Skin epidermis (tissue), 12 donors: Measurements from ENCODE around the gene RGL2.
"Not testable (repeated sequence)": the region's sequence is repeated elsewhere in the genome, so short reads cannot be mapped to it uniquely, and the experiment has no call there.

ENCODE experiments used
- H3K27ac ChIP-seq, 21 experiments: fragments of 200-600 bp; sonication (generic) in 11 of 21; one replicate each; pipeline ENCODE4 v1.5.0; 2020; ENCODE audit warnings: mild to moderate bottlenecking in 3 of 21, inconsistent platforms in 2 of 21, moderate library complexity in 2 of 21
- H3K4me3 ChIP-seq, 7 experiments: fragments of 200-600 bp; sonication (generic) in 2 of 7; one replicate each; pipeline ENCODE4 v1.5.0; 2020; ENCODE audit warnings: inconsistent platforms in 2 of 7, mild to moderate bottlenecking in 2 of 7, moderate library complexity in 1 of 7

Gene RGL2, protein sequence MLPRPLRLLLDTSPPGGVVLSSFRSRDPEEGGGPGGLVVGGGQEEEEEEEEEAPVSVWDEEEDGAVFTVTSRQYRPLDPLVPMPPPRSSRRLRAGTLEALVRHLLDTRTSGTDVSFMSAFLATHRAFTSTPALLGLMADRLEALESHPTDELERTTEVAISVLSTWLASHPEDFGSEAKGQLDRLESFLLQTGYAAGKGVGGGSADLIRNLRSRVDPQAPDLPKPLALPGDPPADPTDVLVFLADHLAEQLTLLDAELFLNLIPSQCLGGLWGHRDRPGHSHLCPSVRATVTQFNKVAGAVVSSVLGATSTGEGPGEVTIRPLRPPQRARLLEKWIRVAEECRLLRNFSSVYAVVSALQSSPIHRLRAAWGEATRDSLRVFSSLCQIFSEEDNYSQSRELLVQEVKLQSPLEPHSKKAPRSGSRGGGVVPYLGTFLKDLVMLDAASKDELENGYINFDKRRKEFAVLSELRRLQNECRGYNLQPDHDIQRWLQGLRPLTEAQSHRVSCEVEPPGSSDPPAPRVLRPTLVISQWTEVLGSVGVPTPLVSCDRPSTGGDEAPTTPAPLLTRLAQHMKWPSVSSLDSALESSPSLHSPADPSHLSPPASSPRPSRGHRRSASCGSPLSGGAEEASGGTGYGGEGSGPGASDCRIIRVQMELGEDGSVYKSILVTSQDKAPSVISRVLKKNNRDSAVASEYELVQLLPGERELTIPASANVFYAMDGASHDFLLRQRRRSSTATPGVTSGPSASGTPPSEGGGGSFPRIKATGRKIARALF

DNA sequence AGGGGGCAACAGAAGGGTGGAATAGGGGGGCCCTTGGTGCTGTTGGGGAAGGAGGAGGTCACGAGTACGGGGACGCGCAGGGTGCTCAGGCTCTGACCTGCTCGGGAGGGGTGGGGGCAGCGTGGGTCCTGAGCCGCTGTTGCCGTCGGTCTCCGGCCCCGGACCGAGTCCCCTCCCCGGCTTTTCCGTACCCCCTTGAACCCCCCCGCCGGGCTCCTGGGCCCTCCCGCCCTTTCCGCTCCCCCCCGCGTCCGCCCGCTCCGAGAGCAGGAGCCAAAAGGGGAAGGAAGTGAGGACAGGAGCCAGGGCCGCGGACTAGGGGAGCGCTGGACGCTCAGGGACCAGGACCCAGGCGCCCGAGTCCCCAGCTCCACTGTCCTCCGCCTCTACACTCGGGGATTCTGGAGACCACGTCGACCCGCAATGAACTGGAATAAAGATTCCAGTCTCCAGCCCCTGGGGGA, at the start of gene RGL2:
RGL2 (minus strand) TSS at position 170 of the 464 bp plus-strand sequence. CDS start 332 bp downstream, outside the sequence.
- H3K27ac ChIP-seq, result peak within 1 kb of the TSS; percentile 74 to 100 (median 97)

DNA sequence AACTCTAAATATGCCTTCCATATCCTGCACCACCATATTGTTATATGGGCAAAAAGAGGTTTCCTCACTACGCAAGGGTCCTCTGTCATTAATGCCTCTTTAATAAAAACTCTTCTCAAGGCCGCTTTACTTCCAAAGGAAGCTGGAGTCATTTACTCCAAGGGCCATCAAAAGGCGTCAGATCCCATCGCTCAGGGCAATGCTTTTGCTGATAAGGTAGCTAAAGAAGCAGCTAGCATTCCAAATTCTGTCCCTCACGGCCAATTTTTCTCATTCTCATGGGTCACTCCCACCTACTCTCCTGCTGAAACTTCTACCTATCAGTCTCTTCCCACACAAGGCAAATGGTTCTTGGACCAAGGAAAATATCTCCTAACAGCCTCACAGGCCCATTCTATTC, 49.1 kb upstream of the RGL2 start:
- no peak overlapping the region for H3K27ac ChIP-seq

More for the DNA sequence above, at the start of gene RGL2:
- peak within 1 kb of the TSS; percentile 42 to 82 (median 76) for H3K4me3 ChIP-seq

DNA sequence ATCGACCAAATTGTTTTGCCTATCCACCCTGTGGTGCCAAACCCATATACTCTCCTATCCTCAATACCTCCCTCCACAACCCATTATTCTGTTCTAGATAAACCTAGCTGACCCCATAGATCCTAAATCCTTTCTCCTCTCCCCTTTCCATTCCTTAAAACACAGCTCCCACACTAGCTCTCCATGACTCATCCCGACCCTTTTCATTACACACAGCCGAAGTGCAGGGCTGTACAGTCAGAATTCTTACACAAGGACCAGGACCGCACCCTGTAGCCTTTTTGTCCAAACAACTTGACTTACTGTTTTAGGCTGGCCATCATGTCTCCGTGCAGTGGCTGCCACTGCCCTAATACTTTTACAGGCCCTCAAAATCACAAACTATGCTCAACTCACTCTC, 48.2 kb upstream of the RGL2 start:
- H3K27ac ChIP-seq, H3K4me3 ChIP-seq: not testable (repeated sequence)

More for the DNA sequence above, 49.1 kb upstream of the RGL2 start:
- no peak overlapping the region for H3K4me3 ChIP-seq

DNA sequence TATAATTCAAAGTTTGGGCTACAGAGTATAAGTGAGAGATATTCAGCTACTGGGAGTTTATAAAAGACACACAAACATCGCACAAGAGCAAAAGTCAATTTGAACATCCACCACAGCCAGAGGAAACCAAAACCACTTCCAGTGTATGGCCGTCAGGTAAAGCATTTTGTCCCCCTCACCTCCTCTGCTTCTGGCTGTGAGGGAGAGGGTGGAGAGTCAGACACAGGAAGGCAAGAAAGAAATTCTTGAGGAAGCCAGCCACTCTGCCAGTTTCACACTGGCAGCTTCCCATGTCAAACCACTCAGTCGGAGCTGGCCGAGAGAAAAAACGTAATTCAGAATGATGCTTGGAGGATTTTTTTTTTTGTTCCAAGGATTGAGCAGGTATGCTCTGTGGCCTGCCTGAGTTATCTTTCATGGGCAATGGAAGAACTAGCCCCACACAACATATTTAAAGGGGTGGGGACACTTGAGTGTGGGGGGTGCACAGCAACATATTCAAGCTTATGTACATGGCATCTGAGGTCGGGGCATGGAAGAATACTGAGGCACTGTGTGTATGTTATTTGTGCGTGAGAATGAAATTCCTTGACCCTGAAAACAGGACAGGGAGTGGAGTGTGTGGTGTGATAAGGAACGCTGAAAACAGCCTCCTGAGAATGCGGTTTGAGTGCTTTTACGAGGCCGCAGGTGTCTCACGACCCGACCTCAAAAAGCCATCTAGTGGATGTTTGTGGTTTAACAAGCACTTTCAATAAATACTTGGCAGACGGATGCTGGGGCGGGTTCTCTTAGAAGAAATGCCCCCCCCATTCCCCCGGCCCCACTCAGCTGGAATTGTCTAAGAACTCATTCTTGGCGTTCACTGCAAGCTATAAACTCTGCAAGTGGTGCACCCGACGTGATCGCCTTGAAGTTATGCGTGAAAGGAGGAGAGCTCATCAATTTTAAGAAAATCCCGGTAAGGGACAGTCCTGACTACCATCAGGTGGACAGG, 46.3 kb upstream of the RGL2 start:
- Histone ChIP-seq H3K27ac (peak overlapping the region in 12 of 21 experiments; percentile 17 to 94 (median 68)), H3K4me3 (no peak overlapping the region)

DNA sequence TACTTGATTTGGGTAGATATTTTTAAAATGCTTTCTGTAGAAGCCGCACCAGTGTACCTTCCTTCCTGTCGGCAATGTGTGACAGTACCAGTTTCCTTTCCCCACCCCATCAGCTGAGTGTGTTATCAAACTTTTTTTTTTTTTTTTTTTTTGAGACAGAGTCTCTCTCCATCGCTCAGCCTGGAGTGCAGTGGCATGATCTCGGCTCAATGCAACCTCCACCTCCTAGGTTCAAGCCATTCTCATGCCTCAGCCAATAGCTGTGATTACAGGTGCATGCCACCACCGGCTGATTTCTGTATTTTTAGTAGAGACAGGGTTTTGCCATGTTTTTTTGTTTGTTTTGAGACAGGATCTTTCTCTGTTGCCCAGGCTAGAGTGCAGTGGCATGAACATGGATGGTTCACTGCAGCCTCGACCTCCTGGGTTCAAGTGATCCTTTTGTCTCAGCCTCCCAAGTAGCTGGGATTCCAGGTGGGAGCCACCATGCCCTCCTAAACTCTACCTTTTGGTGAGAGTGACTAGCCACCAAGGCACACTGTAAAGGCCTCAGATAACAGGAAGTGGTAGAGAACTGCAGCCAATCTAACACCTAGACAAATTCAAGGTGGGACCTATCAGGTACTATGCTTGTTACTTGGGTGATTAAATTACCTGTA, 45.3 kb upstream of the RGL2 start:
- no peak overlapping the region for H3K4me3 ChIP-seq
- H3K27ac ChIP-seq, result peak overlapping the region in 12 of 21 experiments; percentile 17 to 94 (median 72)

DNA sequence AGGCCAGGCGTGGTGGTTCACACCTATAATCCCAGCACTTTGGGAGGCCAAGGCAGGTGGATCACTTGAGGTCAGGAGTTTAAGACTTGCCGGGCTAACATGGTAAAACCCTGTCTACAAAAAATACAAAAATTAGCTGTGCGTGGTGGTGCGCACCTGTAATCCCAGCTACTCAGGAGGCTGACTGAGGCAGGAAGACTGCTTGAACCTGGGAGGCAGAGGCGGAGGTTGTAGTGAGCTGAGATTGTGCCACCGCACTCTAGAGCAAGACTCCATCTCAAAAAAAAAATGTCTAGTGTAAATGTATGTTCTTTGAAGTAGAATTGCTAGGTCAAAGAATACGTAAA, 44.8 kb upstream of the RGL2 start:
- H3K4me3 ChIP-seq, result not testable (repeated sequence)
- H3K27ac ChIP-seq, result peak overlapping the region in 9 of 21 experiments; percentile 4 to 94 (median 71)

DNA sequence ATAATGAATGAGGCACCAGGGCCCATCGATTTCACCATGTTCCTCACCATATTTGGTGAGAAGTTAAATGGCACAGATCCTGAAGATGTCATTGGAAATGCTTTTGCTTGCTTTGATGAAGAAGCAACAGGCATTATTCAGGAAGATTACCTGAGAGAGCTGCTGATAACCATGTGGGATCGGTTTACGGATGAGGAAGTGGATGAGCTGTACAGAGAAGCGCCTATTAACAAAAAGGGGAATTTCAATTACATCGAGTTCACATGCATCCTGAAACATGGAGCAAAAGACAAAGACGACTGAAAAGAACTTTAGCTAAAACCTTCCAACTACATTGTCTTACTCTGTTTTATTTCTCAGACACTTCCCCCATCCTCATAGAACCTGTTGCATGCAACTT, 40.5 kb upstream of the RGL2 start:
- Histone ChIP-seq H3K4me3 (no peak overlapping the region), H3K27ac (no peak overlapping the region)

DNA sequence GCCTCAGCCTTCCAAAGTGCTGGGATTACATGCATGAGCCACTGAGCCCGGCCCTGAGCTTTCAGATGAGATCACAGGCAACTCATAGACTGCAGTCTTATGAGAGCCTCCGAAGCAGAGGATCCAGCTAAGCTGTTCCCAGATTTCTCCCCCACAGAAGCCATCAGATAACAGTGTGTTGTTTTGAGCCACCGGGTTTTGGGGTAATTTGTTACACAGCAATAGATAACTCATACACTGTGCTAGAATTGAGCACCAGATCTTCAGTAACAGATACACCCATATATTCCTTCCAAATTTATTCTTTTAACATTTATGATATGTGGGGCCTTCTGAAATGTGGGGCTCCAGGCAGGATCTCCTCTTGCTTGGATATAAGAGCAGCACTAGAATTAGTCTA, 37.8 kb upstream of the RGL2 start:
- Histone ChIP-seq H3K27ac (peak overlapping the region in 1 of 21 experiments; percentile 61), H3K4me3 (no peak overlapping the region)

DNA sequence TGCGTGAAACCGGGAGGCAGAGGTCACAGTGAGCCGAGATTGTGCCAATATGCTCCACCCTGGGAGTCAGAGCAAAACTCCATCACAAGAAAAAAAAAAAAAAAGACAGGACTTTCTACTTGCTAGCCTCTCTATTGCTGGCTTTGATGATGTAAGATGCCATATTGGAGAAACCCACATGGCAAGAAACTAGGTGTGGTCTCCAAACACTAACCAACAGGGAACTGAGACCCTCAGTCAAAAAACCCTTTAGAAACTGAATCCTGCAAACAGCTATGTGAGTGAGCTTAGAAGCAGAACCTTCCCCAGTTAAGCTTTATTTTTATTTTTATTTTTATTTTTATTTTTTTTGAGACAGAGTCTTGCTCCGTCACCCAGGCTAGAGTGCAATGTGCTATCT, 37.2 kb upstream of the RGL2 start:
- Histone ChIP-seq H3K4me3 (no peak overlapping the region), H3K27ac (no peak overlapping the region)

DNA sequence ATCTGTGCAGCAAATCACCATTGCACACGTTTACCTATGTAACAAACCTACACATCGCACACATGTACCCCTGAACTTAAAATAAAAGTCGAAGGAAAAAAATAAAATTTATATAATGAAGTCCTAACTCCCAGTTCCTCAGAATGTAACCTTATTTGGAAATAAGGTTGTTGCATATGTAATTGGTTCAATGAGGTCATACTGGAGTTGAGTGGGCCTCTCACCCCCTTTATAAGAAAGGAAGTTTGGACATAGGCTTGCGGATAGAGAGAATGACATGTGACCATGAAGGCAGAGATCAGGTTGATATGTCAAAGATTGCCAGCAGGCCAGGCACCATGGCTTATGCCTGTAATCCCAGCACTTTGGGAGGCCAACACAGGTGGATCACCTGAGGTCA, 34.9 kb upstream of the RGL2 start:
- H3K27ac ChIP-seq, result no peak overlapping the region
- H3K4me3 ChIP-seq, result no peak overlapping the region

DNA sequence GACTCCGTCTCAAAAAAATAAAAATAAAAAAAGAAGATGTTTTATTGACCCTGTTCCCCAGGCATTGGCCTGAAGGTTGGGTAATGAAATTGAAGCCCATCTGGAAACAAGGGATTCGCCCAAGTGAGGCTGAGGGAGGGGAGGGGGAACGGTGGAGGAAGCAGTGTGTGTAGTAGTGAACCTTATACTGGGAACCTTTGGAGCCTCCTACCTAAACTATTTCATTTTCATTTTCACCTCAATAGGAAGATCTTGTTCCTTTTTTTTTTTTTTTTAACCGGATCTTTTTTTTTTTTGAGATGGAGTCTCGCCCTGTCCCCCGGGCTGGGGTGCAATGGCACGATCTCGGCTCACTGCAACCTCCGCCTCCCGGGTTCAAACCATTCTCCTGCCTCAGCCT, 32.0 kb upstream of the RGL2 start:
- Histone ChIP-seq H3K4me3 (no peak overlapping the region), H3K27ac (no peak overlapping the region)

DNA sequence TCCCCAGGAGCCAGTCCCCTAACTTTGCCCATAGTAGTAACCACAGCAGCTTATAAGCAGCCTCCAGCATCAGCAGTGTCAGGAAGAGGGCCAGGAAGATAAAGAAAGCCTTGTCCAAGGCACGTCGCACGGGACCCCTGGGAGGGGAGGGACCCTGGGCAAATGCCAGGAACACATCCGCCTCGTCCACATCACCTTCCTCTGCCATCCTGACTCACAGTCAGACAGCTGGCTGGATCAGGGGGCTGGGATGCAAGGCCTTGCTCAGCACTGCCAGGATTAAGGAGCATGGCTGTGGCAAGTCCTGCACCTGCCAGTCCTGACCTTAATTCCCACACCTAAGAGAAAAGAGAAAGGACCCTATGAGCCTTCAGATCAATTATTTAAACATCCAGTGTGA, 30.3 kb upstream of the RGL2 start:
- Histone ChIP-seq H3K4me3 (no peak overlapping the region), H3K27ac (no peak overlapping the region)

DNA sequence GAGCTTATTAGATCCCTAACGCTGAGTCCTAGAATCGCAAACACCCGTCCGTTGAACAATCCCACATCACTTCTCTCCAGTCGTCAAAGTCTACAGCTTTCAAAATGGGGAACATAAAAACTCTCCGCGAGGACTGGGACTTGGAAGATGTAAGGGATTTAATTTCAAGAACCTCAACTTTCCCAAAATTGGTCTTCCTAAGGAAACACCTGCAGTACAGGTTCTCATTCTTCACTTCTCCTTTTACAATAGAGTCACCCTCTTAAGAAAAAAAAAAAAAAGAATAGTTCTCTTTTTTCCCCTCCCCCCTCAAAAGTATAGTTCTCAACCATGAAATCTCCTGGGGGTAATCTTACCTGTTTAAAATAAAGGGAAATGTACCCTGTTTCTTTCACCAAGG, 25.4 kb upstream of the RGL2 start:
- Histone ChIP-seq H3K27ac (peak overlapping the region in 15 of 21 experiments; percentile 82 to 100 (median 95)), H3K4me3 (peak overlapping the region in 6 of 7 experiments; percentile 67 to 91 (median 82))

DNA sequence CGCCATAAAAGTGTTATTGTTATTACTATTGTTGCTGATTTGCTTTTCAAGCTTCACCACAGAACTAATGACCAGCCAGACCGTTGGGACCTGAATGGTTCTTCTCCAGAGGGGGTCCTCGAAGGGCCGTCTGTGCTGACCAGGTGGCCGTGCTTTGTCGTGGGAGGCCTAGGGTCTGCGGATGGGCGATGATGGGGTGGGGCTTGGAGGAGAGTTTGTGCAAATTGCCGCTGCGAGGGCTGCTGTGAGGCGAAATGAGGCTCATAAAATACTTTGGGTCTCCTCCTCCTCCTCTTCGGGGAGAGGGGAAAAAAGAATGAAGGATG, 24.8 kb upstream of the RGL2 start:
- Histone ChIP-seq H3K27ac (peak overlapping the region; percentile 2 to 100 (median 93)), H3K4me3 (peak overlapping the region; percentile 56 to 91 (median 81))

DNA sequence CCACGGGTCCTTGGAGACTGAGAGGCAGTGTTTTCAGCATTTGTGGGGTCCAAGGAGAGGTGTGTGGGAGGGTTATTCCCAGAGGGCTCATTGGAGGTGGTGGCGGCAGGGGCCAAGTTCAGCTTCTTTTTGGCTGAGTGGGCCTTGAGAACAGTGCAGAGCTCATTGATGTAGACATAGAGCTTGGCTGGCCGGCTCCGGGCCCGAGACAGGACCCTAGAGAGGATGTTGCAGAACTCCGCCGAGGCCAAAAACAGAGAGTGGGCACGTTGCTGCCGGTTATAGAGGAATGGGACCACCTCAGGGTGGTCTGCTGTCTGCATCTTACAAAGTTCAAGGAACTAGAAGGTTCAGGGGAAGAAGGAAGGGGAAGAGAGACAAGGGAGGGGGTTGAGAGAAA, 22.5 kb upstream of the RGL2 start:
- Histone ChIP-seq H3K27ac (peak overlapping the region in 19 of 21 experiments; percentile 1 to 100 (median 92)), H3K4me3 (peak overlapping the region in 3 of 7 experiments; percentile 56 to 82 (median 67))

DNA sequence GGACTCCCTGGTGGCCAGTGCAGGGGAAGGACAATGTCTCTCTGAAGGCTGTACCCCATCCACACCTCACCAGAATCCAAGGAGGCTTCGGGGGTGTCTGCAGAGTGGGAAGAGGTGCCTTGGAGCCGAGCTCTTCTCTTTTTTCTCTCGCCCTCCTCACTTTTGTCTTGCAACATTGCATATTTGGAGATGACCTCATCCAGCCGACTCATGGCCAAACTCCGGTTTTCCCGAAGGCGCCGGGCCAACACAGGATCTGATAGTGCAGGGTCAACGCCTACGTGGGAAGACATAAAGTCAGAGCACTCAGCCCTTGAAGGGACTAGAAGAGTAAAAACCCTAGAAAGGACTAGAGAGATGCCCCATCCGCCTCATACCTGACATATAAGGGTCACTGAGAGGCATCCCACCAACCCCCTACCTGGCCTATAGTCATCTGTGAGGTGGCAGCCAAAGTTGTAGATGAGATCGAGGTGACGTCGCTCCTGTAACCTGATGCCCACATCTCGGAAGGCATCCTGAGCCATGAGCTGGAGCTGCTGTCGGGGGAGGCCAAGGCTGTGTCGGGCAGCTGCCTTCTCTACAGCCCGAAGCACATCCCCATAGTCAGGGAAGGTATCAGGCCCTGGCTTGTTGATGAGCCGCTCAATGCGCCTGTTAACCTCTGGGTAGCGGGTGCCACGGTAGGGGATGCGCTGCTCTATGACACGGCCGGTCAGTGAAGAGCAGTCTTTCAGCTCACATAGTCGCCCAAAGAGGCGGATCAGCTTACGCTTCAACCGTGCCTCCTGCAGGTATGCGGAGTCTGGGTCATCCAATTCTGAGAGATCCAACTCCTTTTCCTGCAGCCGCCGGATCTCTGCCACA, 21.8 kb upstream of the RGL2 start:
- peak overlapping the region in 13 of 21 experiments; percentile 4 to 100 (median 50) for H3K27ac ChIP-seq
- peak overlapping the region in 2 of 7 experiments; percentile 67 to 82 for H3K4me3 ChIP-seq

DNA sequence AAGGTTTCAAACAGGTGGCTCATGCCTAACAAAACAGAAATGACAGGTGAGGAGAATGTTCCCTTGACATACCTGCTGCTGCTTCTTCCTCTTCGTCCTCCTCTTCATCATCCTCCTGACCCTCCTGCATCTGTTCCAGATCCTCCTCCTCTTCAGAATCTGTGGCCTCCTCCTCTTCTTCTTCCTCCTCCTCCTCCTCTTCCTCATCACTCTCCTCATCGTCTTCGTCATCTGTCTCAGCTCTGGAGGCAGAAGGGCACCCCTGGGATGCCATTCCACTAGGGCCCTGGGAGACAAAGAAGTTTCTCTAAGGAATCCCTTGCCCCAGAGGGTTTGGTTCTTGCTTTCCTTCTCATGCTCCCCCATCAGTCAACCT, 21.2 kb upstream of the RGL2 start:
- peak overlapping the region in 8 of 21 experiments; percentile 8 to 100 (median 44) for H3K27ac ChIP-seq

More for the DNA sequence above, 21.2 kb upstream of the RGL2 start:
- peak overlapping the region in 1 of 7 experiments; percentile 67 for H3K4me3 ChIP-seq
